Skin epidermis (tissue), 12 donors: Measurements from ENCODE around the gene SLIT3.

Source experiments
- H3K27ac ChIP-seq, 21 experiments: fragments of 200-600 bp; sonication (generic) in 11 of 21; one replicate each; pipeline ENCODE4 v1.5.0; 2020; ENCODE audit warnings: mild to moderate bottlenecking in 3 of 21, inconsistent platforms in 2 of 21, moderate library complexity in 2 of 21
- H3K4me3 ChIP-seq, 7 experiments: fragments of 200-600 bp; sonication (generic) in 2 of 7; one replicate each; pipeline ENCODE4 v1.5.0; 2020; ENCODE audit warnings: inconsistent platforms in 2 of 7, mild to moderate bottlenecking in 2 of 7, moderate library complexity in 1 of 7

The SLIT3 gene

DNA sequence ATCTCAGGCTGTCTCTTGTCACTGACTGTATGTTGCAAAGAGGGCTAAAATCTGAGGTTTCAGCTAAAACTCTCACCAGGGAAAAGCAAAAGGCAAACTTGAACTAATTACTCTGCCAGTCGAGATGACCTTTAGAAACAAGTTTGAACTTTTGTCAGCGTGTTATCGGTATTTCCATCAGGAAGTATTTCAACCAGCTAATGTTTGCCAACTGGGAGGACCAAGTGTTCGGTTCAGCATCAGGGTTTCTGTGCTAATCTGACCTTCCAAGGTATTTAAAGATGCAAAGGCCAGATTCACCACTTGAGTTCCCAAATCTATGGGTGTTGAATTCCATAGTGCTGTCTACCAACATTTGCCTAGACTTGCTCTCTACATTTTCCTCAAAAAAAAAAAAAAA lies 230.5 kb downstream of the SLIT3 start:
- Histone ChIP-seq H3K4me3 (no peak overlapping the region), H3K27ac (peak overlapping the region in 1 of 21 experiments; percentile 35)

DNA sequence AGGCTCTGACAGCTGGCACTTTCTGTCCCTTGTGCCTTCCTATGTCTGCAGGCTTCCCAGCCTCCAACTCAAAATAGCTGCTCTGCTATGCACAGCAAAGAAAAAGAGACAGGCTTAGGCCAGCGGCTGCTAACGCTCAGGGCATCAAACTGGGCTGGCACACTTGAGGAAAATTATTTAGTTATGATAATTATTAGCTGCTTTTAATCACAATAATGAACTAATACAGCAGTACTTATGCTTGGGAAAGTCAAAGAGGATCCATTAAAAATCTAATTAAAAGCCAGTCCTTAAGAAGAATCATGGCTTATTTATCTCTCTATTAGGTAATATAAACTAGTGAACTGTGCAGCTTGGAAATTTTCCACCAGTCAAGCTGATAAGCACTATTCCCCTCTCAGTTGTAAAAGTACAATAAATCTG lies 233.2 kb downstream of the SLIT3 start:
- peak overlapping the region in 1 of 21 experiments; percentile 23 for H3K27ac ChIP-seq
- H3K4me3 ChIP-seq, result no peak overlapping the region

DNA sequence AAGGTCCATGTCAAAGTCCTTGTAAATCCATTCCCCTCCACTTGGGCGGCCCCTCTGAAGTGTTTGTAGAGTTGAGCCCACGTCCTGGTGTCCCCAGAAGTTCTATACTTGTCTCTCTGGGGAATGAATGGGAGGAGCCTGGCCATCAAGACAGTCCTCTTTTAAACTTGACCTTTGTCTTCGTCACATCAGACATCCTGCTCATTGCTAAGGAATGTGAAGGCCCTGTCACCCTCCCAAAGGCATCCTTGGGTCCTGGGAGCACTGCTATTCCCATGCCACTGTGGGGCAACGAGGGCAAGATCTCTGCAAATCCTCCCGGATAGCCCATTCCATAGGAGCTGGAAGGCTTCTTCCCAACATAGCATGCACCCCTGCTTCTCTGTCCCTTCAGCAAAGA lies 235.5 kb downstream of the SLIT3 start:
- Histone ChIP-seq H3K27ac (peak overlapping the region in 1 of 21 experiments; percentile 1), H3K4me3 (no peak overlapping the region)

DNA sequence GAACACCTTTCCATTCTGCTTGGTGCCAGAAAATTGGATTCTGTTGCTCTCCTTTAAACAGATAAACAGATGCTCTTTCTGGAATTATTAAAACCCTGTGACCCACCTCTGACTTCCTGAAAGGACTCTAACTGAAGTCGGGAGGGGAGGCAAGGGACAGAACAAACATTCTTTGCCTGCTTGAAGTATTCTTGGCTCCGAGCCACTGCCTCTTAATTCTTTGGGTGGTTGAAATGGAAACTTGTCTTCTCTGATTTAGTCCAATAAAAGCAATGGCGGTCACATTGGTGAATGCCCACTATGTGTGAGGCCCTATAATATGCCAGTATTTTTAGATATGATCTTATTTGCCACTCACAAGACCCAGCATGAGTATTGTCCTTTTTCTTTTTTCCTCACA lies 236.8 kb downstream of the SLIT3 start:
- no peak overlapping the region for H3K4me3 ChIP-seq
- peak overlapping the region in 1 of 21 experiments; percentile 36 for H3K27ac ChIP-seq

DNA sequence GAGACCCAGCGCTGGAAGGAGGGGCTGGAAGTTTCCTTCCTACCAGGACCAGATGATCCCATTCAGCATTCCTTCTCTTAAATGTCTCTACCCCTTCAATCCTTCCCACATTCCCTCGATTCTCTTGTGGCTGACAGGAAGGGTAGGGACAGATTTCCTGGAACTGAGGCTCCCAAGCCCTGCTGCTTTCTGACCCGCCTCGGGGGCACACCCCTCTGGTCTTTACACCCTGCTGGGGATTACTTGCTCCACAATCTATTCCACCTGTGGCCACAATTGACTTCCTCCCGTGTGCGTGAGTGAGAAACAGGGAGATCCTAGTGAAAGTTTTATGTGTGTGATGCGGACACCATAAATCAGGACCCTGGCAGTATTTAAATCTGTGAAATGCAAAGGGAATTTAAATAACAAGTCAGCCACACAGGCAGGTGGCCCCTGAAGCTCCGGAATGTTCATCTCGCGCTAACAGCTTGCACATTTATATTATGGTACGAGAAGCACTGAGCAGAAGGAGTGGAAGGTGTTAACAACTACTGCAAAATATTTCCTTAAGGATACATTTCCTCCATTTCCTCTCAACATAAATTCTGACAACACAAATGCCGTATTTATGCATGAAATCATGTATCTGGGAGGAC lies 237.5 kb downstream of the SLIT3 start:
- peak overlapping the region in 1 of 21 experiments; percentile 36 for H3K27ac ChIP-seq
- no peak overlapping the region for H3K4me3 ChIP-seq

DNA sequence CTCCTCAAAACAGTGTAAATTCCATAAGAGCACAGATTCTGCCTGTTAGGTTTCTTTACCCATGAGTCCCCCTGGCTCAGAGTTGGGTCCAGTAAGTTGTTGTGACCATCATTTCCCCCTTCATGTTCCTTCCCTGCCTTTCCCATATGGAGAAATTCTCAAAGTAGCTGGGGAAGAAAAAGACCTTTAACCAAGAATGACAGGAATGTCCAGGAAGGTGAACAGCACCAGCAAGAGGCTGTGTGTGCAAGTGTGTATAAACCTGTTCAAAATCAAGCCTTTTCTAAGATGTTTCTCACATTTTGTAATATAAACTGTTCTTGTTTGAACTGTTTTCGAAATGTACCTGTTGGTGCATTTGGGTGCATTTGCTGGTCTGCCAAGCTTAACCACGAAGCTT lies 238.2 kb downstream of the SLIT3 start:
- H3K4me3 ChIP-seq, result no peak overlapping the region
- no peak overlapping the region for H3K27ac ChIP-seq

DNA sequence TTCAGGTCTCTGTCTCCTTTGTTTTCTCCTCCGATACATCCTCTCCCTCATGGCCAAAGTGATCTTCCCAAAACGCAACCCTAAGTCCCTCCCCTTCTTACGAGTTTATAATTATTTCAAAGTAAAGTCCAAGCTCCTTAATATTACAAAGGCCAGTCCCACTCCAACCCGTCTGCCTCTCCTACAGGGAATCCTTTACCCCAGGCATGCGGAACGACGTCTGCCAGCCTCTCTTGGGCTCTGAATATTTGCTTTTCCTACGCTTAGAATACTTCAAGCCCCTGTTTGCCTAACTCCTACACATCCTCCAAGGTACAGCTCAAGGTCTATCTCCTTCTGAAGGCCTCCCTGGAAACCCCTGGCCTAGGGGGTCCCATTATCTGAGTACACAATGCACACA lies 246.4 kb downstream of the SLIT3 start:
- Histone ChIP-seq H3K27ac (no peak overlapping the region), H3K4me3 (no peak overlapping the region)

DNA sequence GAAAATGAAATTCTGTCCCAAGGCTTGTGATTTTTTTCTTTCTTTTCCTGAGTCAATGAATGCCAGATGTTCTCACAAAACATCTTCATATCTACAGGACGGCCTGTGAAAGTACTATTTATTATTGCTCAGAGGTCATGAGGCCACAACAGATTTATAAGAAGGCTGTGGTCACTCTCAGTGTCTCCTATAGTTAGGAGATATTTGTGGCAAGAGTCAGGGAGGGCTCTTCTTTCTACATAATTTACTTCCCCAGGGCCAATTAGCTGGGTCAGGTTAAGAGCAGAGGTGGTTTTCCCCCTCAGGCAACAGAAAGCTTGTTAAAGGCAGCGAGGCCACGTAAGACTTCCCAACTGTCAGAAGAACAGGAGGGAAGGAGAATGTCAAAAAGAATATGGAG lies 248.7 kb downstream of the SLIT3 start:
- Histone ChIP-seq H3K4me3 (no peak overlapping the region), H3K27ac (peak overlapping the region in 2 of 21 experiments; percentile 4 to 38)

DNA sequence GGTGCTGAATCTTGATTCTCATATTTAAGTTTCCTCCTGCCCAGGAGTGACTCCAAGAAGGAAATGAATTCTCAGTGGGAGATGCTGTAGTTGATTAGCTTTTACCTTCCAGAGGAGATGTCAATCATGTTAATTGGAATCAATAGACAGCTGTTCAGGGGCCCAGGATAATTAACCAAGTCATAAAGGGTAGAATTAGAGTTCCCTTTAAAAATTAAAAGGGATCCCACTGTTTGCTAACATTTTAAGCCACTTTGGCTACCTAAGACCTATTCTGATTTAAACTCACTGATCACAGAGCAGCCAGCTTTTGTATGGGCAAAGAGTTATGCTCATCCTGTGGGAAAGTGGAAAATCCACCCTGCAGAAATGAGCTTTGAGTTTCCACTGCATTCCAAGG lies 249.6 kb downstream of the SLIT3 start:
- H3K4me3 ChIP-seq, result no peak overlapping the region
- H3K27ac ChIP-seq, result peak overlapping the region in 1 of 21 experiments; percentile 17

DNA sequence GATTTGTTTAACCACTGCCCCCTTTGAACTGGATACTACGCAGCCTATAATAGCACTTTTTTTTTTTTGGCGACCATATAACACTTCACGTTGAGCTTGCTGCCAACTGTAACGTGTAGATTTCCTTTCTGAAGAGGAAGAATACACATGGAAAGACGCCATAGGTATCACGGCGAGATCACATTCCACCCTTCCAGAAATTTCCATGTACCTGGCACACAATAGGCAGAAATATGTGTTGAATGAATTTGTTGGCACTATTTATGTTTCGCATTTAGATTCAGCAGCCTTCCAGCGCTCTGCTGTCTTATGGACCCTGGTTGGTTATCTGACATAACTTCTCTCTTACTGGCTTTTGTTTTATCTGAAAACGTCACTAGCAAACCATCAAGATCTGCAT lies 250.3 kb downstream of the SLIT3 start:
- Histone ChIP-seq H3K4me3 (no peak overlapping the region), H3K27ac (no peak overlapping the region)

DNA sequence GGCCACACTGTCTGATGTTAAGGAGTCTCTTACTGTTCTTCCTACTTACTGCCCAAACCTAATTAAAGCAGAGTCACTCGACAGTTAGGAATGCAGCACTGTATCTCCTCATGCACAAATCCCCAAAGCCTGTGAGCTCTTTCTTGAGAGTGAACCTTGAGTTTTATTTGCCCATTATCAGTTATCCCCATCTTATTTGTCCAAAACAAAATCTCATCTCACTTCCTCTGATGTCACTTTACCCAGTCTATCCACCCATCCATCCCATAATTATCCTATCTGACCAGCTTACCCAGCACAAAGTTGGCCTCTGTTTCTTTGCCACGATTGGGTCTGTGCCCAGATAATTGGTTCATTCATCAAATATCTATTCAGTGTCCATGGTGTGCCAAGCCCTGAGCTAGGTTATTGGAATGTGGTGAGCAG lies 250.8 kb downstream of the SLIT3 start:
- no peak overlapping the region for H3K27ac ChIP-seq

DNA sequence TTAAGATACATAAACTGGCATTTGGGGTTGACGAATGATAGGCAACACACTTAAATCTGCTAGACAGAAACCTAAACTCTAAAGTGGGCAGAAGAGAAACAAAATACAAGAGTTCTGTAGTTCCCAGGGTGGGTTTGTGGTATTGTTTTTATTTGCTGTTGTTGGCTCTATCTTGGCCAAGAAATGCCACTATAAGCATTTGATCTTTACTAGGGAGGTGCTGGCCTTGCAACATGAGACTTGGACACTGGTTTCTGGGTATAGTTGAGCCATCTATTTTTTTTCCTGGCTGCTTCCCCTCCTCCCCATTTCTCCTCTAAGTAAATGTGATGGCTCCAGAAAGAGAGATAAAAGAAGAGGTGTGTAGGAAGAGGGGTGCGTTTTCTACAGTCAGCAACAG lies 251.2 kb downstream of the SLIT3 start:
- Histone ChIP-seq H3K27ac (no peak overlapping the region), H3K4me3 (no peak overlapping the region)

More for the DNA sequence above, 250.8 kb downstream of the SLIT3 start:
- H3K4me3 ChIP-seq, result no peak overlapping the region

DNA sequence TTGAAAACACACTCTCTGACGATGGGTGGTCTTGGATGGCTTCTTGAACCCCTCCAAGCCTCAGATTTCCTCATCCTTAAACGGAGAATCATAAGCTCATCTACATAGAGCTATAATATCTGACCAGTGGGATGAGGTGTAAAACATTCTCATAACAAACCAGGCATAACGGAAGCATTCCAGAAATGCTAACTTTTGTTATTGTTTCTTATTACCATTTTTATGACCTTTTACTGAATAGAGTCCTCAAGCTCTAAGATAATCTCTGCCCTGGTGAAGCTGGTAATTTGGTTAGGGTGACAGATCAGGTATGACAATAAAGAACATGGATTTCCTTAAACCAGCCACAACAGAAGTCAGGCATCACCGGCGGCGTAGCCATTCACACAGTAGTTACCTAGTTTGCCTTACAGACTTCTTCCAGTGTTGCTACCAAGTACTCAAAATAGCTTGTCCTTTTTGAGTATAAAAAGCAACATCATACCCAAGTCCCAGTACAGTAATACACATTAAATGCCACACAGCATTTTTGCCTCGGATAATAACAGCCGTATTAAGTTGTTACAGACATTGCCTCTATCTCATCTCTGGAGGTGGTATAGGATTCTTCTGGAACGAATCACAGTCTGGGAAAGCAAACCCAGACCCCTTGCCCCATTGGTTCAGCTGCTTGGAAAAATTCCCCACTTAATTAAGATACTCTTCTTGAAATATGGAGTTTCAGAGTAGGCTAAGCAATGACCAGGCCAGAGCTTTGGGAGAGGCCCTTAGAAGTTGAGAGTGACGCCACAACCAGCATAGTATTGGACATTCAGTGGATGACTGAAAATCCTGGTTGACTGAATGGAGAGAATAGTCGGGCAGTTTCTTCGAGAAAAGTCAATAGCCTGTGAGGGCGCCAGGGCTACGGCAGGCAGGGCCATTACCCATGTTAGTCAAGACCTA lies 252.5 kb downstream of the SLIT3 start:
- Histone ChIP-seq H3K4me3 (no peak overlapping the region), H3K27ac (no peak overlapping the region)

DNA sequence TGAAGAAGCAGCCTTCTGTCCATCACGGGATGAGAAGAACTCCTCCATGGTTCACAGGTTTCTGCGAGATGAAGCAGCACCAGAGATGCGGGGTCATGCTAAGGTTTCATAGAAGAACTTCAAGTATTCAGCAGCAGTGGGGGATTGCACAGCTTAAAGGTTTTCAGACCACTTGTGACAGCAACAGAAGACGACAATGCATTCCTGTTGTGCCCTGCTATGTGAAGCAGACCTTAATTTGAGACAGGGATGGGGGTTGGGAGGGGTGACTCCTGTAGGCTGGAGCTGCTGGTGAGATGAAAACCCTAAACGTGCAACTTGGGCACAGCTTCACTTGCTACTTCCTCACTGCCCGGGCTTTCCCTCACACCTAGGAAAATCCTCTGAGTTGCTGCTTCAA lies 256.0 kb downstream of the SLIT3 start:
- no peak overlapping the region for H3K27ac ChIP-seq
- H3K4me3 ChIP-seq, result no peak overlapping the region

DNA sequence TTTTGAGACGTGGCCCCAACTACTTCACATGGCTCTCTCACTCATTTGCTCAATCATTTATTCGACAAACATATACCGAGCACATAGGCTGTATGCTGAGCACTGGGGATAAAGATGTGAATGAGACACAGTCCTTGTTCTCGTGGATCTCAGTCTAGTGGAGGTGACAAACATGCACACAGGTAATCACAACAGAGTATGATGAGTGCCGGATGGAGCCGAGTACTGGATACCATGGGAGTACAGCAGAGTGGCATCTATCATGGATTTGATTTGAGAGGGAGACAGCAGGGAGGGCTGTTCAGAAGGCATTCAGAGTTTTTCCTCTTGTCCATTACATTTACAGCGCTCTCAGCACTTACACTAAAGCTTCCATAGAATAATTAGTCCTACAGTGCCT lies 259.8 kb downstream of the SLIT3 start:
- Histone ChIP-seq H3K4me3 (no peak overlapping the region), H3K27ac (no peak overlapping the region)

DNA sequence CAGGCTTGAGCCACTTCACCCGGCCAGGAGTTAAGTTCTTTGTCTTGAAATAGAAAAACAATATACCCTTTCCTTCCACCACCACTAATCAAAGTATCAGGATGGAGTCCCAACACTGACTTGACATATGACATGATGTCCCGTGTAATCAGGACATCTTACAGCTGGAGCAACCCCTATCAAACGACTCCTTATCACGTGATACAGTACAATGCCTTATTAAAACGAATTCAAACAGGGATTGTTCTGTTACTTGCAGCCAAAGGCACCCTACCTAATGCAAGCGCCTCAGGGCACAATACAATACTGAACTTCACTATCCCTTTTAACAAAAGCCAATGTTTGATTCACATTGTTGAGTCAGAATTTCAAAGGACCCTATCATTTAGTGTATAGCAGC lies 261.3 kb downstream of the SLIT3 start:
- Histone ChIP-seq H3K4me3 (no peak overlapping the region), H3K27ac (no peak overlapping the region)

DNA sequence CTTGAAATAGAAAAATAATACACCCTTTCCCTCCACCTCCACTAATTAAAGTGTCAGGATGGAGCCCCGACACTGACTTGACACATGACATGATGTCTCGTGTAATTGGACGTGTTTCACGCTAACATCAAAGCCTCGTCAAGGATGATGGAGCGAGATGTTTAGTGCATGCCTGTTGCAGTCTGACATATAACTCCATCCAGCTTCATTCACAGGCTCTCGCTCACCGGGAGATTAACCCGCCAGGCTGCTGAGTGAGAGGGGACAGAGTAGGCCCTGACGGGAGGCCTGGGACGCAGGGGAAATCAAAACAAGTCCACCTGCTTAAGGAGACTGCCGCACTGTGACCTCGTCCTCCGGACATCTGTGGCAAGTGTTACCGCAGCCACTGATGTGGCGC lies 263.5 kb downstream of the SLIT3 start:
- Histone ChIP-seq H3K27ac (no peak overlapping the region), H3K4me3 (no peak overlapping the region)

DNA sequence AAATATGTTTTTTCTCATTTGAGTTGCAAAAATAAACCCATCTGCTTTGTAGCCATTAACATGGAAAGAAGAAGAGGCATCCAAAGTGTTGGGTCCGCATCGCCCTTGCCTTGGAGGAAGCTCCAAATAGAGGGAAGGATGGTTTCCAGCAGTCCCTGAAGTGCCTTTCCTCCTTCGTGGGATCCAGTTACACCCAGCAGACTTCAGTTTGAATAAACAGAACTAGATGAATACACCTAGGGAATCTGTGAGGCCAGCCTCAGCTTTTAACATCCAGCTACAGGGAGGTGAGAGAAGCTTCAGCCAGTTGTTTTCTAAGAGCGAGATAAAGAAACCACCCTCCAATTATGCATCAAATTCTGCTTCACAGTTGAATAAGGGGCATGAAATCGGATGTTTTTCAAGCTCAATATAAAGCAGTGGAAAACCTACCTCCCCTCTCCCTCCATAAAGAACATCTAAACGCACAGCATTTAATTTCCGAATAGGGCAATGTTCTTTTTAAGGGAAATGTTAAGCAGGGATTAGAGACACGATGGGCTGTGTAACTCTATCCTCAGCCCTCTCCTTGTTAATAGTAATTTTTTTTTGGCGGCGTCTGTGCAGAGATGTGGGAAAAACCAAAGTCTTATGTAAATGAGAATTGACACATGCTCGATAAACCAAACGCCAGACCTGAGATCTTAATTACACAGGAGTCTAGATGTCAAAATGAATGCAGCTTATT lies 264.7 kb downstream of the SLIT3 start:
- no peak overlapping the region for H3K4me3 ChIP-seq
- no peak overlapping the region for H3K27ac ChIP-seq

DNA sequence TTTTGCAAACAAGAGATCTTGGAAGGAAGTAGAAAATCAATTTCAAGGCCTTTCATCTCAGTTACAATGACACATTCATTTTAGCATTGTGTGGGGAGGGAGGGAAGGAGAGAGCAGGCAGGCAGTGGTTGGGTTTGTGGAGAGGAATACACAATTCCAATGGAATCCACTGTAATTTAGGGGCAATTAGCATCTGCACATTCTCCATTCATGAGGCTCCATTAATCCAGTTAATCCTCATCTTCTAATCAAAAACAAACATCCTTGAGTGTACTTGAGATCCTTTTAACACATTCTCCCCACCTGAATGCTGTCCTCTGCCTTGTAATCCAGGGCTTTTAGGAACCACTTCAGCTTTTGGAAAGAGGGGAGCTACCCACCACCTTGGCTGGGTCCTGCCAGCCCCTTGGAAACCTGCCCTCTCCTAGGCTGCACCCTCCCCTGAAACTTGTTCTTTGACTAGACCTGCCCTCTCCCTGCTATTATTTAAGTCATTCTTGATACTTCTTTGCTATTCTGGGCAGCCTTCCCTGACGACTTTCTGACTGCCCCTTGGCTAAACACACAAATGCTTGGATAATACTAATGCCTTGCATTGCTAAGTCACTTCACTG lies 271.2 kb downstream of the SLIT3 start:
- no peak overlapping the region for H3K4me3 ChIP-seq
- no peak overlapping the region for H3K27ac ChIP-seq

DNA sequence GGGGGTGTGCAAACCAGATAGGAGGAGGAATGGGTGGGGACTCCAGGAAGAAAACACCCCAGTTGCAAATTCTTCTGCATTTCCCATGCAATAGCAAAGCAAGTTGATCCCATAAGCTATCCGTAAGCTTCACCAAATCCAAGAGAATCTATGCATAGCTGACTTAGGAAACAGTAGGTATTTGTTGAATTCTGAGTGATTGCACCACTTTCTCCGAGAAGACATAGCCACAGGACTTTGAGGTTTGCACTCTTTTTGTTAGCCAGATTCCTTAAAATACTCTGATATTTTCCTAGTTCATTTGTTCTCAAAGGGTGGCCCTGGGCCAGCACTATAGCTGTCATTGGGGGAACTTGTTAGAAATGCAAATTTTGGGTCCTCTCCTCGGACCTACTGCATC lies 271.9 kb downstream of the SLIT3 start:
- Histone ChIP-seq H3K4me3 (no peak overlapping the region), H3K27ac (no peak overlapping the region)
